ENCODE results near the gene CWF19L2. TPM values are rescaled to one million over a fixed set of nuclear protein-coding genes. Genes with fewer than 3 reads are reported as not detected.

CWF19L2 gene
- total RNA-seq, 1 experiment from 2014 or later, result 7.0 TPM

- DNase-seq (ENCODE audit: low read depth, low spot score) (no peak), ATAC-seq (no peak)
- BruUV-seq (replicated peaks), result no TSS peak
- intact Hi-C loops (cut with micrococcal nuclease), result no loop called here
- Histone ChIP-seq H3K27me3 (ENCODE audit: insufficient read depth, low read length) (no peaks in the 10 kb centered on the region), H3K9ac (ENCODE audit: low read length) (no peak overlapping the region), H3K9me3 (ENCODE audit: control insufficient read depth in 1 of 2, insufficient read depth in 1 of 2, low read depth in 1 of 2, low read length in 2 of 2) (no peaks in the 10 kb centered on the region), H3K79me2 (ENCODE audit: insufficient read depth, low read length) (no peaks in the 10 kb centered on the region), H4K20me1 (ENCODE audit: insufficient read depth) (no peaks in the 10 kb centered on the region; the same call in 1 of the 2 replicates), H3K9me2 (ENCODE audit: insufficient read depth) (no peaks in the 10 kb centered on the region), H3K36me3 (ENCODE audit: control insufficient read depth in 1 of 2, insufficient read depth in 2 of 2, low read length in 2 of 2) (no peaks in the 10 kb centered on the region), H3K4me1 (ENCODE audit: control insufficient read depth in 1 of 2, insufficient read depth in 2 of 2, low read length in 2 of 2) (no peaks in the 10 kb centered on the region), H2AFZ (ENCODE audit: low read depth, low read length, poor library complexity, severe bottlenecking) (no peak overlapping the region), H3K4me3 (replicated peaks in 1 of 2; ENCODE audit: low read depth in 1 of 2, low read length in 2 of 2) (no peak overlapping the region), H3K27ac (ENCODE audit: low read depth, low read length) (no peak overlapping the region), H3K4me2 (ENCODE audit: low read length) (no peak overlapping the region)
- TF ChIP-seq TCF7L2 (IDR thresholded peaks at IDR 0.05; ENCODE audit: borderline replicate concordance, extremely low read depth, insufficient read depth, insufficient read length) (no peak), SRF (IDR thresholded peaks at IDR 0.05; ENCODE audit: low read depth) (no peak), SP1 (IDR thresholded peaks at IDR 0.05; ENCODE audit: low read depth) (no peak), EZH2phosphoT487 (IDR thresholded peaks at IDR 0.05; ENCODE audit: borderline replicate concordance) (no peak), REST (IDR thresholded peaks at IDR 0.05; ENCODE audit: low read depth) (no peak), YY1 (IDR thresholded peaks at IDR 0.05; ENCODE audit: extremely low read depth, insufficient replicate concordance, low read depth, low read length) (no peak), JUND (IDR thresholded peaks at IDR 0.05) (no peak)
- TF ChIP-seq, protein P1, sequence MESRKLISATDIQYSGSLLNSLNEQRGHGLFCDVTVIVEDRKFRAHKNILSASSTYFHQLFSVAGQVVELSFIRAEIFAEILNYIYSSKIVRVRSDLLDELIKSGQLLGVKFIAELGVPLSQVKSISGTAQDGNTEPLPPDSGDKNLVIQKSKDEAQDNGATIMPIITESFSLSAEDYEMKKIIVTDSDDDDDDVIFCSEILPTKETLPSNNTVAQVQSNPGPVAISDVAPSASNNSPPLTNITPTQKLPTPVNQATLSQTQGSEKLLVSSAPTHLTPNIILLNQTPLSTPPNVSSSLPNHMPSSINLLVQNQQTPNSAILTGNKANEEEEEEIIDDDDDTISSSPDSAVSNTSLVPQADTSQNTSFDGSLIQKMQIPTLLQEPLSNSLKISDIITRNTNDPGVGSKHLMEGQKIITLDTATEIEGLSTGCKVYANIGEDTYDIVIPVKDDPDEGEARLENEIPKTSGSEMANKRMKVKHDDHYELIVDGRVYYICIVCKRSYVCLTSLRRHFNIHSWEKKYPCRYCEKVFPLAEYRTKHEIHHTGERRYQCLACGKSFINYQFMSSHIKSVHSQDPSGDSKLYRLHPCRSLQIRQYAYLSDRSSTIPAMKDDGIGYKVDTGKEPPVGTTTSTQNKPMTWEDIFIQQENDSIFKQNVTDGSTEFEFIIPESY (IDR thresholded peaks at IDR 0.05; ENCODE audit: extremely low read depth, insufficient replicate concordance, low read length), result no peak
- ChIA-PET CTCF (no interaction called here), RAD21 (ENCODE audit: low non-redundant PET in 1 of 2, low total read pairs in 2 of 2, uncharacterized antibody in 2 of 2, unreplicated experiment in 2 of 2) (no interaction called here), POLR2A (no interaction called here)
Measured at GRCh38 chr11:107316426-107316825, 141.2 kb downstream of the CWF19L2 start.

Data from HCT116 (cell line).